ACHN (cell line): ENCODE measurements around the gene ERMARD.

ENCODE experiments used
- DNase-seq: peaks from one replicate; pipeline ENCODE4 v3.0.0-alpha.2; 2015
- in situ Hi-C: cut with HindIII; loops from 2 replicates; pipeline ENCODE4 v1.10.0; 2017; ENCODE audit warnings: low sequenced_read_pairs, low pct_ligation_motif_present, low pct_unique_long_range_greater_than_20kb

Gene ERMARD

DNA sequence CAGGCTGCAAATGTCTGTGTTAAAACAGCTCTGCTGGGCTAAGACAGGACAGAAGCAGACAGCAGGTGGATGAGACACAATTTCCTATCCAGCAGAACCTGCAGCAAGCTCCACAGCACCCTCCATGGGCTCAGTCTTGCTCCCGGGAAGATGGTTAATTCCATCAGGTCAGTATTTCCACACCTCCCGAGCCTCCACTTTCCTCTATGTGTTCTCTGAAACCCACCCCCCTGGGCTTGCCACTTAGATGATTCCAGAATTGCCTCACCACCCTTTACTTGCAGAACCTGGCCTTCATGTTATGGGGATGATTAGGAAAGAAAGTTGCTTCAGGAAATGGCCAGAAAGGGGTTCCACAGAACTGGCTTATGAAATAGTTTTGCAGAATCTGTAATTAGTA, 43.8 kb downstream of the ERMARD start:
- DNase-seq, result no peak
- in situ Hi-C loops, result no loop called here

DNA sequence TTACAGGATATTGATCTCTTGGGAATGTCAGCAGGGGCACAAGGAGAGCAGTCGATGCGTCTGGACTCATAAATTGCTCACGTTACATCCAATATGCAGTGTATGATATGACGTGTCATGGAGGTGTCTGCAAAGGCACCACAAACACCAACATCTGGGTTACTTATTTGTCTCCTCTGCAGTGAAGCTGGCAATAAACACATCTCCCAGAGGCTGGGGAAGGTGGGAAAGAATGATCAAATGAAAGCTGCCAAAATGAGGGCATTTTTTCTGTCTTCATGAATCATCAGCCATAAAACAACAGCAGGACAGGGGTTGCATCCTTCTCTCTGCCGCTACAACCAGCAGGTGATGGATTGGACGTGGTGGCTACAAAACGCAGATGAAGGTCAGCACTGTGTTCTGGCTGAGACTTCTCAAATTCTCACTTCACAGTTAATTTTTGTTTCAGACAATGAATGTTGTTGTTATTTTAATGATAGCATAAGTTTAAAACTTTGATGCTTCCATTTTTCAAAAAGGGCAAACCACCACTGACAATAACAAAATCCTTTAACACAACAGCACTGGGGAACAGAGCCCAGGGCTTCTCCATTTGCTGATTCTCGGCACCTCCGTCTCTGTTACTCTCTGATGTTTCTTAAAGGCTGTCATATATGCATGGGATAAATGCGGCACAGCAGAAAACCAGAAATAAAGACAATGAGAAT, 47.5 kb downstream of the ERMARD start:
- in situ Hi-C loops, result no loop called here
- no peak for DNase-seq

DNA sequence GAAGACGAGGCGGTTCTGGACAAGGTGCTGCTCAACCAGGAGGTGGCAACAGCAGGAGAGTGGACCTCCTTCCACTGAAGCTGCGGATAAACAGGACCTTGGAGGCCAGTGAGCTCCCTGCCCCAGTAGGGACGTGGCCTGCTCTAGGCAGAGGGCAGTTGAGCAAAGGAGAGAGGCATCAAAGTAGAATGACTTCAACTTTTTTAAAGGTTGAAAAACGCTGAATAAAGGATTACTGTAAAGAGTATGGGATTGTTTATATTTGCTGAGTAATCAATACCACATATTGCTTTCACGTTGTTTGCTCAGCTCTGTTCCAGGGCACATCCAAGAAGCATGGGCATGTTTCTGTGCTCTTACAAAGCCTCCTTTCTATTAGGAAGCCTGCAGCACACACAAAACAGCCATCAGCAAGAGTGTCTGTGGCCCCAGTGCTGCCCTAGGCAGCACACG, 48.1 kb downstream of the ERMARD start:
- no peak for DNase-seq
- in situ Hi-C loops, result no loop called here

DNA sequence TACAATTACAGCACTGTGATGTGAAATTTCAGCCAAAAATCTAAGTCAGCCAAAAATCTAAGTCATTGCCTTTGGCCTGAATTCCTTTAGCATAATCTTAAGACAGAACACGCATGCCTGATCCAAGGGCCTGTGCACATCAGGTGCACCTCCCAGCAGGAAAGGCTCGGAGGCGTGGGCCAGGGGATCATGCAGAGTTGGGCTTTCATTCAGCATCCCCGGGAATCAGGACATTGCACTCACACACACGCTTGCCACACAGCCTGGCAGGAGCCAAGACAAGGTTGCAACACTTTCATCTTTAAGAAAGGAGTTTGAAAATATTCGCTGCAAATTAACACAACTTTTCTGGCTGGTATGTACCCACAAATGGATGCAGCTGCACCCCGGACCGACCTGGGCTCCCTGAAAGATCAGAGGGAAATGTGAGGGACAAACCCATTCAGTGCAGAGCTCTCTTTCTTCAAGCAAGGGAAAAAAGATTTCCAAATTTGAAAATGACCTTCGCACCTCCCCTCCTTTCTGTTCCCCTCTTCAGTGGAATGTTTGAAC, 48.8 kb downstream of the ERMARD start:
- in situ Hi-C loops, result no loop called here

DNA sequence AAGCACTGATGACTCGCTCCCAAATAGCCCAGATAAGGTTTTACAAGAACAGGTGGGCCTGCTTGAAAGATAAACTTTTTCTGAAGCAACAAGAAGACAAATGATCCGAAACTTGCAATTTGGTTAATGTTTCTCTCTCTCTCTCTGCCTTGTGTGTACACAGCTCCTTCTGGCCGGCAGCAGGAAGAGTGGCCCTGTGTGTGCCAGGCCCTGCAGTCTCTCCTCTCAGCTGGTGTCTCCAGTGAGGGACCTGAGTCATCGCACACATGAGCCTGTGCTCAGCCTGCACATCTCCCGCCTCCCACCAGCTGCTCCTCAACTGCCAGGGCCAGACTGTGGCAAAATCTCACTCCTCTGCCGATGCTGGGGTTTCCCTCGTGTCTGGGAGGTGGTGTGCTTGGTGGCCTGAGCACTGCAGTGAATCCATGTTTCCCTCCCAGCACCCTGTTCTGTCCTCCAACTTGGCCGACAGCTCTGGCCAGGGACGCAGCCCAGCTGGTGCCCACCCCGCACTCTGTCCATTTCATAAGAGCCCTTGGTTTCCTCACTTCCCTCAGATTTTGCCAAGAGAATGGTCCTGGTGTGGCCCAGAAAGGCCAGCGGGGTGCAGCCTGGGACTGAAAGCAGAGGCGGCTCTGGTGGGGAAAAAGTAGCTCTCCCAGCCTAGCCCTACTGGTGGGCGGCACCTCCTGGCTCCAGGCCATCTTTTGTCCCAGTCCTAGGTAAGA, 49.4 kb downstream of the ERMARD start:
- in situ Hi-C loops, result no loop called here
- DNase-seq, result peak; percentile 73

More for the DNA sequence above, 48.8 kb downstream of the ERMARD start:
- DNase-seq, result no peak

DNA sequence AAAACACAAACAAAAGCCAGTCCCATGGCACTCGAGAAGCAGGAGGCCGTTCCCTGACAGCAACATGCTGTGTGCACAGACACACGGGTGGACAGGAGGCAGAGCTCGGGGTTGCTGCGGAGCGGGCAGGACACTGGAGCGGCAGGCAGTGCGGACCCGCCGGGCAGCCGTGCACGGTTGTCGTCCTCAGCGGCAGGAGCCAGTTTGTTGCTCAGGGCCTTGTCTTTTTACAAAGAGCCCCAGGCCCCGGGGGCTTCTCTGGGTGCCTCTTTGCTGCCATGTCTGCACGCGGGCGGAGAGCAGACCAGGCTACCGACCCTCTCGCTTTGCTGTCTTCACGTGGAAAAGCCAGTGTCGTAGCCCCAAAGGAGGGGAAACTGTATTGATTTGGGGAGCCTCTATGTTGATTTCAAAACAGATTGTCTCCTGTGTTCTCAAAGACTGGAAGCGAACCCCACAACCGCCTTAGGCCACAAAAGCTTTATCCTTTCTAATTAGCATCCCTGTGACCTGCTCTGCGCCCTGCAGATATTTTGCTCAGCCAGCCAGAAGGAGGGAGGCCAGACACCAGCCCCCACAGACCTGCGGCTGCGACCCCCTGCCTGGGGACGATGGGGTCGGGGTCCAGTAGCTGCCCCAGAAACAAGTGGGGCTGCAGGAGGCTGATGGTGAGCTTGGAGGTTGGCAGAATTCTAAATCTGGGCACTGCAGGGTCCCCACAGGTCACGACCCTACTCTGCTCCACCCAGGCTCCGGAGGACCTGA, 50.2 kb downstream of the ERMARD start:
- no peak for DNase-seq
- in situ Hi-C loops, result no loop called here

DNA sequence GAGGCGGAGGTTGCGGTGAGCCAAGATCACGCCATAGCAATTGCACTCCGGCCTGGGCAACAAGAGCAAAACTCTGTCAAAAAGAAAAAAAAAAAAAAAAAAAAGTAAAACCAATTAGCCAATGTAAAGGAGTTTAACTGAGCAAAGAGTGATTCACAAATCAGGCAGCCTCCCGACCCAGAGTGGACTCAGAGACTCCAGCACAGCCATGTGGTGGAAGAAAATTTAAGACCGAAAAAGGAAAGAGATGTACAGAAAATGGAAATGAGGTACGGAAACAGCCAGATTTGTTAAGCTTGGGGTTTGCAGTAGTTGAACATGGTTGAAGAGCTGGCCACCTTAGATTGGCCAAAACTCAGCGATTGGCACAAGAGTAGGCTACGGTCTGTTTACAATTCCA, 51.4 kb downstream of the ERMARD start:
- in situ Hi-C loops, result no loop called here
- DNase-seq, result no peak

DNA sequence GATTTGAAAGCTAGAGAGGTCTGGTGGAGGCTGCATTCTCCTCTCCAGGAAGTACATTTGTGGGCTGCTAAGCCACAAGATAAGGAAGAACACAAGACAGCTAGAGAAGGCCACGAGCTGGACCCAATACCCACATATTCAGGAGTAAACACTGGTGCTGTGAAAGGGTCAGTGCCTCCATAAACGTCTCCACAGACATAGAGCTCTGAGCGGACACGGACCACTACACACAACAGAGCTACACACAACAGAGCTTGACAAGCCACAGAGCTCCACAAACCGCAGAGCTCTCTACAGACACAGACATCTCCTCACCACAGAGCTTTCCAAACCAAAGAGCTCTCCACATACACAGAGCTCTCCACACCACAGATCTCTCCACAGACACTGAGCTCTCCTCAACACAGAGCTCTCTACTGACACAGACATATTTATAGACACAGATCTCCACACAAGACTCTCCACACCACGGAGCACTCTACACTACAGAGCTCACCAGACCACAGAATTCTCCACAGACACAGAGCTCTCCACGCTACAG, 51.9 kb downstream of the ERMARD start:
- DNase-seq, result no peak
- in situ Hi-C loops, result no loop called here

DNA sequence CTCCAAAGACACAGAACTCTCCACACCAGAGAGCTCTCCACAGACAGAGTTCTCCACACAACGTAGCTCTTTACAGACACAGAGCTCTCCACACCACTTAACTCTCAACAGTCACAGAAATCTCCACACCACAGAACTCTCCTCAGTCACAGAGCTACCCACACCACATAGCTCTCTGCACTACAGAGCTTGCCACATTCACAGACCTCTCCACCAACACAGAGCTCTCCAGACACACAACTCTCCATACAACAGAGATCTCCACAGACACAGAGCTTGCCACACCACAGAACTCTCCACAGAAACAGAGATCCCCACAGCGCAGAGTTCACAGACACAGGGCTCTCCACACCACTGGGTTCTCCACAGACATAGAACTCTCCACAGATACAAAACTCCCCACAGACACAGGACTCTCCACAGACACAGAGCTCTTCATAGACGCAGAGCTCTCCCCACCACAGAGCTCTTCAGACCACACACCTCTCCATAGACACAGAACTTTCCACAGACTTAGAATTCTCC, 52.5 kb downstream of the ERMARD start:
- in situ Hi-C loops, result no loop called here
- no peak for DNase-seq

DNA sequence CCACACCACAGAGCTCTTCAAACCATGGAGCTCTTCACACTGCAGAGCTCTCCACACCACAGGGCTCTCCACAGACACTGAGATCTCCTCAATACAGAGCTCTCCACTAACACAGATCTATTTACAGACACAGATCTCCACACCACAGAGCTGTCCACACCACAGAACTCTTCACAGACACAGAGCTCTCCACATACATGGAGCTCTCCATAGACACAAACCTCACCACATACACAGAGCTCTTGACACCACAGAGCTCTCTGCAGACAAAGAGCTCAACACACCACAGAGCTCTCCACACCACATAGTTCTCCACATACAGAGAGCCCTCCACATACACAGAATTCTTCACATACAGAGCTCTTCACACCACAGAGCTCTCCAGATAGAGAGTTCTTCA, 53.0 kb downstream of the ERMARD start:
- in situ Hi-C loops, result no loop called here
- no peak for DNase-seq

DNA sequence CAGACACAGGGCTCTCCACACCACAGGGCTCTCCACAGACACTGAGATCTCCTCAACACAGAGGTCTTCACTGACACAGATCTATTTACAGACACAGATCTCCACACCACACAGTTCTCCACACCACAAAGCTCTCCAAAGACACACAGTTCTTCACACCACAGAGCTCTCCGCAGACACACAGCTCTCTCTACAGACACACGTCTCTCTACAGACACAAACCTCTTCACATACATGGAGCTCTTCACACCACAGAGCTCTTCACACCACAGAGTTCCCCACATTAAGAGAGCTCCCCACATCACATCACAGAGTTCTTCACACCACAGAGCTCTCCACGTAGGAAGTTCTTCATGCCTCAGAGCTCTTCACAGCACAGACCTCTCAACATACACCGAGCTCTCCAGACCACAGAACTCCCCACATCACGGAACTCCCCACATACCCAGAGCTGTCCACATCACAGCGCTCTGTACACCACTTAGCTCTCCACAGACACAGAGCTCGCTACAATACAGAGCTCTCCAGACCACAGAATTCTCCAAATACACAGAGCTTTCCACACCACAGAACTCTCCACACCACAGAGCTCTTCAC, 53.9 kb downstream of the ERMARD start:
- DNase-seq, result no peak
- in situ Hi-C loops, result no loop called here

DNA sequence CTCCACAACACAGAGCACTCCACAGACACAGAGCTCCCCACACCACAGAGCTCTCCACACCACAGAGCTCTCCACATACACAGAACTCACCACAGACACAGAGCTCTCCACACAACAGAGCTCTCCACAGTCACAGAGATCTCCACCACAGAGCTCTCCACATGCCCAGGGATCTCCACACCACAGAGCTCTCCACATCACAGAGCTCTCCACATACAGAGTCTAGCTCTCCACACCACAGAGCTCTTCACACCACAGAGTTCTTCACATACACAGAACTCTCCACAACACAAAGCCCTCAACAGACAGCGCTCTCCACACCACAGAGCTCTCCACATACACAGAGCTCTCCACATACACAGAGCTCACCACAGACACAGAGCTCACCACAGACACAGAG, 55.3 kb downstream of the ERMARD start:
- in situ Hi-C loops, result no loop called here
- DNase-seq, result no peak

DNA sequence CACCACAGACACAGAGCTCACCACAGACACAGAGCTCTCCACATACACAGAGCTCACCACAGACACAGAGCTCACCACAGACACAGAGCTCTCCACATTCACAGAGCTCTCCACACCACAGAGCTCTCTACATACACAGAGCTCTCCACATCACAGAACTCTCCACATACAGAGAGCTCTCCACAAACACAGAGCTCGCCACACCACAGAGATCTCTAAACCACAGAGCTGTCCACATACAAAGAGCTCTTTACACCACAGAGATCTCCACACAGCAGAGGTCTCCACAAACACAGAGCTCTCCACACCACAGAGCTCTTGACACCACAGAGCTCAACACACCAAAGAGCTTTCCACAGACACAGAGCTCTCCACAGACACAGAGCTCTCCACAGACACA, 55.8 kb downstream of the ERMARD start:
- in situ Hi-C loops, result no loop called here
- no peak for DNase-seq

DNA sequence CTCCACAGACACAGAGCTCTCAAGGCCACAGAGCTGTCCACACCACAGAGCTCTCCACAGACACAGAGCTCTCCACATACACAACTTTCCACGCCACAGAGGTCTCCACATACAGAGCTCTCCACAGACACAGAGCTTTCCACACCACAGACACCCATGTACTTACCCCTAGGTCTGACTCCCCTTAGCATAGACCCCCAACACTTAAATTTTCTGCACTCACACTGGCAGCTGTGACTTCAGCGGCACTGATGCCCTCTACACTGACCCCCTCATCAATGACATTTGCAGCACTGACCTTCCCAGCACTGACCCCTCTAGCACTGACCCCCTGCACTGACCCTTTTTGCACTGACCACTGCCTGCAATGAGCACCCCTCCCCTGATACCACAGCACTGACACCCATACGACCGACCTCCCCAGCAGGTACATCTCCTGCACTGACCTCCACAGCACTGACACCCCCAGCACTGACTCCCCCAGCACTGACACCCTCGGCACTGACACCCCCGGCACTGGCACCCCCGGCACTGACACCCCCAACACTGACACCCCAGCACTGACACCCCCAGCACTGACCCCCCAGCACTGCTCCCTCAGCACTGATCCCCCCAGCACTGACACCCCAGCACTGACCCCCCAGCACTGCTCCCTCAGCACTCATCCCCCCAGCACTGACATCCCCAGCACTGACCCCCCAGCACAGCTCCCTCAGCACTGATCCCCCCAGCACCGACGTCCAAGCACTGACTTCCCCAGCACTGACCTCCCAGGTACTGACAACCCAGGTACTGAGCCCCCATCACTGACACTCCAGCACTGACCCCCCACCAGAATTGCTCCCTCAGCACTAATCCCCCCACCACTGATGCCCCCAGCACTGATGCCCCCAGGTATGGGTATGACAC, 56.5 kb downstream of the ERMARD start:
- in situ Hi-C loops, result no loop called here
- no peak for DNase-seq

DNA sequence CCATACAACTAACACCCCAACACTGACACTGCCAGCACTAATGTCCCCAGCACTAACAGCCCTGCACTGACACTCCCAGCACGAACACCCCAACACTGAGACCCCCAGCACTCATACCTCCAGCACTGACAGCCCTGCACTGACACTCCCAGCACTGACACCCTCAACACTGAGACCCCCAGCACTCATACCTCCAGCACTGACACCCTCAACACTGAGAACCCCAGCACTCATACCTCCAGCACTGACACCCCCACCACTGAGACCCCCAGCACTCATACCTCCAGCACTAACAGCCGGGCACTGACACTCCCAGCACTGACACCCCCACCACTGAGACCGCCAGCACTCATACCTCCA, 57.2 kb downstream of the ERMARD start:
- DNase-seq, result no peak
- in situ Hi-C loops, result no loop called here

DNA sequence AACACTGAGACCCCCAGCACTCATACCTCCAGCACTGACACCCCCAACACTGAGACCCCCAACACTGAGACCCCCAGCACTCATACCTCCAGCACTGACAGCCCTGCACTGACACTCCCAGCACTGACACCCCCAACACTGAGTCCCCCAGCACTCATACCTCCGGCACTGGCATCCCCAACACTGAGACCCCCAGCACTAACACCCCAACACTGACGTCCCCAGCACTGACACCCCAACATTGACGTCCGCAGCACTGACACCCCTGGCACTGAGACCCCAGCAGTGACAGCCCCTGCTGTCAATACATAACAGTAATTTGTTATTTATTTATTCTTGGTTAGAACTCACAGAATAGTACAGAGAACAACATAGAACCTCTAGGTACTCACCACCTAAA, 58.0 kb downstream of the ERMARD start:
- in situ Hi-C loops, result no loop called here
- no peak for DNase-seq

DNA sequence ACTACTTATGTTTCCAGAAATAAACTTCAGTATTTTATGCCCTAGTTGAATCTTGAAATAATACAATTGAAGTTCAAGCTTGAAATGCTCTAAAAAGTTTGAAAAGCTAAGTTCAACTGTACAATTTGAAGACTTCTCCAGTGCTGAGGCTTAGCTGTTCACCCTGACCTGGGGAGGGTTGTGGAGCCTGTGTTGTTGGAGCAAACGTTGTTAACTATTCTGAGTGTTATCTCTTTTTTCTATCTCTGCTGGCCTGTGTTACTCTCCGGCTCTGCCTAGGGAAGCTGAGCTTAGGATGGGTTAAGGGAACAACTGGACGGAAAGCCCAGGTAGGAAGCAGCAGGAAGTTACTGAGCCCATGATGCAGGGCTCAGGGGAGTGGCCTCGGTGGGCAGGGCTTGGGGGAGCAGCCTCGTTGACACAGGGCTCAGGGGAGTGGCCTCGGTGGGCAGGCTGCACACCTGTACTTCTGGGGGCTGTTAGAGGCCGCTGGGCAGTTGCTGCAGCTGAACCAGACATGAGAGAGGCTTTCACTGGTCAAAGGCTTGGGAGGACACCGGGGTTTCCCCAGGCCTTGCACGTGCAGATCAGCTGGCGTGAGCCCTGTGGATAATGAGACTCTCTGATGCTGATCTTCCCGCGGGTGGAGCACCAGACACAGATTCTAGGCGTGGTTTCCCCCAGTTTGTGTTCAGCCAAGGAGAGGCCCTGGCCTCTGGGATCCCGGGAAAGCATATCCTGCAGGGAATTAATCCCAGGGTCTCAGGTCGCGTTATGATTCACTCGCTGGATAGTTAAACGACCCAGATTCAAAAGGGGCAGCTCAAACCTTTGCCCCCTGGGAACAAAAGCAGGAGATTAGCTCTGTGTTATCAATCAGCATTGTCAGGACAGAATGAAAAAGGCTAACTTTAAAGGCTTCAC, 58.9 kb downstream of the ERMARD start:
- in situ Hi-C loops, result no loop called here
- no peak for DNase-seq
